SK-N-SH treated with all-trans-retinoic acid at 6 μM for 48 hours (cell line): ENCODE measurements around the gene HEYL.

Experiments
- ATAC-seq: fragments of 200-7000 bp; cut with Tn5 transposase; 3 replicates; pipeline ENCODE4 v1.9.1; 2020; ENCODE audit warnings: mild to moderate bottlenecking, moderate library complexity
- ARNTL ChIP-seq: fragments of 450-650 bp; formaldehyde crosslinking; IDR thresholded peaks from 2 replicates; pipeline ENCODE4 v1.5.0; 2020; ENCODE audit warnings: low read depth, mild to moderate bottlenecking, moderate library complexity, borderline replicate concordance
- BACH2 ChIP-seq: fragments of 250-450 bp; sonication (Bioruptor Pico); IDR thresholded peaks from 2 replicates; pipeline ENCODE4 v1.9.0; 2021; ENCODE audit warnings: mild to moderate bottlenecking, borderline replicate concordance
- CREB5 ChIP-seq: fragments of 250-450 bp; sonication (Bioruptor Pico); IDR thresholded peaks from 2 replicates; pipeline ENCODE4 v1.5.1; 2020; ENCODE audit warnings: low read depth, mild to moderate bottlenecking, moderate library complexity
- CSRNP3 ChIP-seq: fragments of 250-450 bp; sonication (Bioruptor Pico); IDR thresholded peaks from 2 replicates; pipeline ENCODE4 v1.5.1; 2021; ENCODE audit warnings: mild to moderate bottlenecking, moderate library complexity
- ESRRG ChIP-seq: fragments of 250-450 bp; sonication (Bioruptor Pico); IDR thresholded peaks from 2 replicates; pipeline ENCODE4 v1.6.1; 2021; ENCODE audit warnings: mild to moderate bottlenecking
- GLIS3 ChIP-seq: fragments of 250-450 bp; sonication (Bioruptor Pico); IDR thresholded peaks from 2 replicates; pipeline ENCODE4 v1.5.0; 2020; ENCODE audit warnings: mild to moderate bottlenecking, moderate library complexity
- ISL1 ChIP-seq: fragments of 250-450 bp; sonication (Bioruptor Pico); IDR thresholded peaks from 2 replicates; pipeline ENCODE4 v2.1.2; 2022; ENCODE audit warnings: mild to moderate bottlenecking, moderate library complexity
- OSR1 ChIP-seq: fragments of 250-450 bp; sonication (Bioruptor Pico); IDR thresholded peaks from 2 replicates; pipeline ENCODE4 v1.8.0; 2022; ENCODE audit warnings: moderate library complexity, mild to moderate bottlenecking, inconsistent platforms
- PATZ1 ChIP-seq: fragments of 250-450 bp; sonication (Bioruptor Pico); IDR thresholded peaks from 2 replicates; pipeline ENCODE4 v1.8.0; 2020; ENCODE audit warnings: mild to moderate bottlenecking, moderate library complexity, borderline replicate concordance
- PPARA ChIP-seq: fragments of 250-450 bp; sonication (Bioruptor Pico); IDR thresholded peaks from 2 replicates; pipeline ENCODE4 v1.5.0; 2020; ENCODE audit warnings: mild to moderate bottlenecking, borderline replicate concordance
- RARB ChIP-seq: fragments of 250-450 bp; sonication (Bioruptor Pico); IDR thresholded peaks from 2 replicates; pipeline ENCODE4 v1.8.0; 2021; ENCODE audit warnings: mild to moderate bottlenecking, moderate library complexity
- SNAI2 ChIP-seq: fragments of 250-450 bp; sonication (Bioruptor Pico); IDR thresholded peaks from 2 replicates; pipeline ENCODE4 v1.5.0; 2020; ENCODE audit warnings: mild to moderate bottlenecking, moderate library complexity
- TOX ChIP-seq: fragments of 250-450 bp; sonication (Bioruptor Pico); IDR thresholded peaks from 2 replicates; pipeline ENCODE4 v1.8.0; 2021; ENCODE audit warnings: mild to moderate bottlenecking, moderate library complexity, borderline replicate concordance
- TSHZ2 ChIP-seq: fragments of 250-450 bp; sonication (Bioruptor Pico); IDR thresholded peaks from 2 replicates; pipeline ENCODE4 v1.5.0; 2020; ENCODE audit warnings: mild to moderate bottlenecking, moderate library complexity
- ZC3H10 ChIP-seq: fragments of 250-450 bp; sonication (Bioruptor Pico); IDR thresholded peaks from 2 replicates; pipeline ENCODE4 v1.5.1; 2021; ENCODE audit warnings: mild to moderate bottlenecking, moderate library complexity
- ZFP3 ChIP-seq: fragments of 250-450 bp; sonication (Bioruptor Pico); IDR thresholded peaks from 2 replicates; pipeline ENCODE4 v1.5.0; 2020; ENCODE audit warnings: mild to moderate bottlenecking, moderate library complexity
- ZFP30 ChIP-seq: fragments of 450-650 bp; formaldehyde crosslinking; IDR thresholded peaks from 2 replicates; pipeline ENCODE4 v1.5.0; 2022; ENCODE audit warnings: mild to moderate bottlenecking, moderate library complexity
- ZNF70 ChIP-seq: fragments of 450-650 bp; formaldehyde crosslinking; IDR thresholded peaks from 2 replicates; pipeline ENCODE4 v1.5.0; 2020; ENCODE audit warnings: mild to moderate bottlenecking, moderate library complexity
- ZNF8 ChIP-seq: fragments of 450-650 bp; formaldehyde crosslinking; IDR thresholded peaks from 2 replicates; pipeline ENCODE4 v1.5.0; 2020; ENCODE audit warnings: mild to moderate bottlenecking, moderate library complexity

Gene HEYL

GRCh38 chr1:39635205-39635870 is 4.1 kb downstream of the HEYL start:
- no peak for TF ChIP-seq OSR1 (CRISPR knock-in tag)
- TF ChIP-seq, all 23 proteins: peak for 0
- ATAC-seq = no peak

- TF ChIP-seq ESRRG (CRISPR knock-in tag) = no peak
- TF ChIP-seq RARB (CRISPR knock-in tag) = no peak
- TF ChIP-seq CSRNP3 (CRISPR knock-in tag) = no peak
- TF ChIP-seq TSHZ2 = no peak
- no peak for TF ChIP-seq GLIS3 (CRISPR knock-in tag)
- TF ChIP-seq ISL1 (CRISPR knock-in tag) = no peak
- TF ChIP-seq SNAI2 (CRISPR knock-in tag) = no peak
- no peak for TF ChIP-seq OSR1 (CRISPR knock-in tag)
- no peak for TF ChIP-seq ARNTL (CRISPR knock-in tag)
- no peak for ATAC-seq
These were observed 6.0 kb downstream of the HEYL start for GRCh38 chr1:39633422-39633821.

GRCh38 chr1:39632682-39633417 is 6.6 kb downstream of the HEYL start:
- TF ChIP-seq BACH2 (CRISPR knock-in tag) = no peak
- no peak for TF ChIP-seq OSR1 (CRISPR knock-in tag)
- no peak for TF ChIP-seq TOX (CRISPR knock-in tag)
- no peak for TF ChIP-seq ZFP3
- TF ChIP-seq ISL1 (CRISPR knock-in tag) = no peak
- TF ChIP-seq CSRNP3 (CRISPR knock-in tag) = no peak
- no peak for TF ChIP-seq CREB5 (CRISPR knock-in tag)
- no peak for TF ChIP-seq ZFP30
- TF ChIP-seq ZC3H10 (CRISPR knock-in tag) = no peak
- TF ChIP-seq PATZ1 (CRISPR knock-in tag) = no peak
- TF ChIP-seq GLIS3 (CRISPR knock-in tag) = no peak
- TF ChIP-seq ZNF8 (CRISPR knock-in tag) = no peak
- TF ChIP-seq ESRRG (CRISPR knock-in tag) = no peak
- no peak for TF ChIP-seq PPARA
- TF ChIP-seq ZNF70 (CRISPR knock-in tag) = no peak
- TF ChIP-seq, all 23 proteins: peak for 0
- ATAC-seq = no peak
